Neuronal stem cell (in vitro differentiated cells): ENCODE data around the gene HECW1. TPM values are rescaled to one million over a fixed set of nuclear protein-coding genes. Genes with fewer than 3 reads are reported as not detected.
"Not testable (repeated sequence)": the region's sequence is repeated elsewhere in the genome, so short reads cannot be mapped to it uniquely, and the experiment has no call there.

ENCODE experiments used
- DNase-seq: peaks from one replicate; pipeline ENCODE4 v3.0.0-alpha.2; 2013; ENCODE audit warnings: low spot score
- H2AFZ ChIP-seq: one replicate; pipeline ENCODE4 v1.6.1; 2013; ENCODE audit warnings: mild to moderate bottlenecking, low read length, inconsistent platforms
- H2AK5ac ChIP-seq: 2 replicates; pipeline ENCODE4 v1.6.1; 2013; ENCODE audit warnings: low read depth, mild to moderate bottlenecking, inconsistent platforms, low read length, moderate library complexity, mixed read lengths
- H2BK120ac ChIP-seq: 2 replicates; pipeline ENCODE4 v1.6.1; 2013; ENCODE audit warnings: low read depth, mild to moderate bottlenecking, inconsistent platforms, low read length, moderate library complexity, mixed read lengths
- H2BK12ac ChIP-seq: one replicate; pipeline ENCODE4 v1.6.1; 2013; ENCODE audit warnings: low read length, inconsistent platforms
- H2BK15ac ChIP-seq: 2 replicates; pipeline ENCODE4 v1.6.1; 2013; ENCODE audit warnings: mild to moderate bottlenecking, low read length, inconsistent platforms, mixed read lengths
- H2BK5ac ChIP-seq: one replicate; pipeline ENCODE4 v1.6.1; 2013; ENCODE audit warnings: inconsistent platforms, mild to moderate bottlenecking, low read length, moderate library complexity
- H3K14ac ChIP-seq: one replicate; pipeline ENCODE4 v1.6.1; 2013; ENCODE audit warnings: low read length, inconsistent platforms
- H3K18ac ChIP-seq: 2 replicates; pipeline ENCODE4 v1.6.1; 2013; ENCODE audit warnings: low read length, inconsistent platforms
- H3K23ac ChIP-seq: 2 replicates; pipeline ENCODE4 v1.6.1; 2013; ENCODE audit warnings: low read depth, mild to moderate bottlenecking, mixed read lengths, low read length, inconsistent platforms; ENCODE audit not compliant: poor library complexity
- H3K27ac ChIP-seq: replicated peaks from 3 replicates; pipeline ENCODE4 v1.5.1; 2013; ENCODE audit warnings: low read length, inconsistent platforms
- H3K27me3 ChIP-seq, 3 experiments: 2 replicates each; pipeline ENCODE4 v1.6.1; 2013; ENCODE audit warnings: low read length in 3 of 3, mild to moderate bottlenecking in 2 of 3, inconsistent platforms in 1 of 3, low read depth in 1 of 3, mixed read lengths in 1 of 3, moderate library complexity in 1 of 3; ENCODE audit not compliant: control insufficient read depth in 3 of 3, insufficient read depth in 3 of 3
- H3K36me3 ChIP-seq, 2 donors: replicated peaks in 1 of 2; 2 replicates each; pipeline ENCODE4 v1.6.1; 2013; ENCODE audit warnings: low read length in 2 of 2; ENCODE audit not compliant: control insufficient read depth in 2 of 2, insufficient read depth in 2 of 2
- H3K4ac ChIP-seq: 2 replicates; pipeline ENCODE4 v1.6.1; 2013; ENCODE audit warnings: inconsistent platforms, mild to moderate bottlenecking, low read length, moderate library complexity
- H3K4me1 ChIP-seq, 2 donors: 1 replicate in 1 of 2; 2 replicates in 1 of 2; pipeline ENCODE4 v1.6.1; 2013; ENCODE audit warnings: low read length in 2 of 2, low read depth in 1 of 2; ENCODE audit not compliant: control insufficient read depth in 2 of 2, insufficient read depth in 1 of 2
- H3K4me2 ChIP-seq: one replicate; pipeline ENCODE4 v1.6.1; 2013; ENCODE audit warnings: mild to moderate bottlenecking, low read length, inconsistent platforms; ENCODE audit not compliant: insufficient read depth, poor library complexity, severe bottlenecking
- H3K4me3 ChIP-seq, 2 donors: 2 replicates each; pipeline ENCODE4 v1.5.1; 2013; ENCODE audit warnings: low read length in 2 of 2, mild to moderate bottlenecking in 2 of 2, inconsistent platforms in 1 of 2, moderate library complexity in 1 of 2
- H3K79me1 ChIP-seq: one replicate; pipeline ENCODE4 v1.6.1; 2013; ENCODE audit warnings: low read depth, mild to moderate bottlenecking, inconsistent platforms, low read length, moderate library complexity
- H3K9ac ChIP-seq: one replicate; pipeline ENCODE4 v1.6.1; 2013; ENCODE audit warnings: mild to moderate bottlenecking, low read depth, low read length, inconsistent platforms; ENCODE audit not compliant: poor library complexity
- H3K9me3 ChIP-seq, 2 donors: replicated peaks in 1 of 2; 2 replicates each; pipeline versions ENCODE3 to v1.6.1; 2013; ENCODE audit warnings: low read length in 2 of 2, mild to moderate bottlenecking in 2 of 2, inconsistent platforms in 1 of 2, low read depth in 1 of 2, mixed read lengths in 1 of 2, moderate library complexity in 1 of 2; ENCODE audit not compliant: control insufficient read depth in 2 of 2, insufficient read depth in 1 of 2
- H4K8ac ChIP-seq: one replicate; pipeline ENCODE4 v1.6.1; 2013; ENCODE audit warnings: low read depth, mild to moderate bottlenecking, inconsistent platforms, low read length, moderate library complexity
- H4K91ac ChIP-seq: one replicate; pipeline ENCODE4 v1.6.1; 2013; ENCODE audit warnings: low read length, low read depth, mild to moderate bottlenecking, inconsistent platforms; ENCODE audit not compliant: poor library complexity
- WGBS, 2 donors: extraction: QIAGEN DNeasy Blood & Tissue Kit; methylation state at CpG; one replicate each; pipeline ENCODE4 v1.1.7; 2013; ENCODE audit warnings: missing lambda C conversion rate in 2 of 2, mixed read lengths in 1 of 2; ENCODE audit not compliant: insufficient read length in 2 of 2, insufficient replicate concordance in 1 of 2; ENCODE audit errors: extremely low coverage in 2 of 2; 5-methylcytosine and 5-hydroxymethylcytosine counted together
- polyA plus RNA-seq, 2 experiments: library from polyadenylated mRNA; stranded (reverse); fragments of 200-250 nt; gene quantifications; one replicate each; pipeline ENCODE4 v1.2.3, GENCODE V29; 2013

The HECW1 gene
- polyA plus RNA-seq (2013, experiment 1 of 2), result 0.24 TPM
- polyA plus RNA-seq (2013, experiment 2 of 2), result 0.19 TPM

GRCh38 chr7:43112459-43112940, at the start of gene HECW1:
HECW1 (plus strand) TSS chr7:43112647; CDS start chr7:43243906, 131,259 bp downstream.
- H2AK5ac ChIP-seq, result peak within 1 kb of the TSS; percentile 27
- peak within 1 kb of the TSS; percentile 78 for H3K9ac ChIP-seq
- H3K14ac ChIP-seq, result no peak within 1 kb of the TSS
- no peak within 1 kb of the TSS for H3K27ac ChIP-seq
- H3K4ac ChIP-seq, result no peak within 1 kb of the TSS
- H3K79me1 ChIP-seq, result no peaks in the 10 kb centered on the region
- DNase-seq, result no peak
- peak within 1 kb of the TSS; percentile 76 for H2BK5ac ChIP-seq
- H3K18ac ChIP-seq, result peak within 1 kb of the TSS; percentile 94
- WGBS, 2 donors, result no CpG with 5 or more reads among the region's 46 CpGs
- no peak within 1 kb of the TSS for H4K91ac ChIP-seq
- H3K27me3 ChIP-seq, result peaks cover 3 to 84% (median 24%) of the 10 kb centered on the region in 3 experiments
- peak within 1 kb of the TSS; percentile 25 for H2BK120ac ChIP-seq
- H3K23ac ChIP-seq, result peak within 1 kb of the TSS; percentile 26
- peak within 1 kb of the TSS; percentile 96 for H2AFZ ChIP-seq
- peak within 1 kb of the TSS; percentile 43 to 85 for H3K4me3 ChIP-seq
- peak within 1 kb of the TSS; percentile 3 for H2BK15ac ChIP-seq
- no peaks in the 10 kb centered on the region for H3K9me3 ChIP-seq
- H3K4me2 ChIP-seq, result peak within 1 kb of the TSS; percentile 95
- no peak within 1 kb of the TSS for H2BK12ac ChIP-seq
- no peaks in the 10 kb centered on the region for H3K36me3 ChIP-seq
- no peak within 1 kb of the TSS for H4K8ac ChIP-seq
- H3K4me1 ChIP-seq, result peaks cover 4 to 16% of the 10 kb centered on the region in 2 donors

- no peak overlapping the region for H3K14ac ChIP-seq
- no CpG with 5 or more reads among the region's 7 CpGs for WGBS, 2 donors
- no peak overlapping the region for H3K9ac ChIP-seq
- H4K8ac ChIP-seq, result no peak overlapping the region
- no peaks in the 10 kb centered on the region for H3K9me3 ChIP-seq
- H2AK5ac ChIP-seq, result no peak overlapping the region
- H3K4ac ChIP-seq, result no peak overlapping the region
- no peak overlapping the region for H3K23ac ChIP-seq
- H2BK12ac ChIP-seq, result no peak overlapping the region
- no peaks in the 10 kb centered on the region for H3K79me1 ChIP-seq
- H2BK15ac ChIP-seq, result no peak overlapping the region
- H3K4me1 ChIP-seq, result no peaks in the 10 kb centered on the region
- H3K4me3 ChIP-seq, result no peak overlapping the region
- H2BK5ac ChIP-seq, result no peak overlapping the region
- H3K27ac ChIP-seq, result no peak overlapping the region
- H3K4me2 ChIP-seq, result no peak overlapping the region
- H3K18ac ChIP-seq, result no peak overlapping the region
- no peak overlapping the region for H2AFZ ChIP-seq
- H2BK120ac ChIP-seq, result no peak overlapping the region
- DNase-seq, result peak; percentile 54
- peaks cover 0 to 3% (median 0%) of the 10 kb centered on the region in 3 experiments for H3K27me3 ChIP-seq
- no peak overlapping the region for H4K91ac ChIP-seq
- H3K36me3 ChIP-seq, result no peaks in the 10 kb centered on the region
These were observed 40.8 kb upstream of the HECW1 start for GRCh38 chr7:43071604-43072003.

- no peak overlapping the region for H3K4ac ChIP-seq
- H3K27ac ChIP-seq, result no peak overlapping the region
- H3K18ac ChIP-seq, result no peak overlapping the region
- H2BK5ac ChIP-seq, result no peak overlapping the region
- no peak overlapping the region for H2BK12ac ChIP-seq
- H3K4me3 ChIP-seq, result no peak overlapping the region
- no peak overlapping the region for H3K23ac ChIP-seq
- H4K91ac ChIP-seq, result no peak overlapping the region
- H2BK15ac ChIP-seq, result no peak overlapping the region
- H2AFZ ChIP-seq, result no peak overlapping the region
- WGBS, 2 donors, result no CpG with 5 or more reads among the region's 6 CpGs
- H3K36me3 ChIP-seq, result no peaks in the 10 kb centered on the region
- no peak overlapping the region for H3K9ac ChIP-seq
- no peaks in the 10 kb centered on the region for H3K9me3 ChIP-seq
- H2AK5ac ChIP-seq, result no peak overlapping the region
- DNase-seq, result no peak
- no peaks in the 10 kb centered on the region for H3K27me3 ChIP-seq
- H3K79me1 ChIP-seq, result no peaks in the 10 kb centered on the region
- no peak overlapping the region for H3K4me2 ChIP-seq
- peaks cover 0 to 4% of the 10 kb centered on the region in 2 donors for H3K4me1 ChIP-seq
- H3K14ac ChIP-seq, result no peak overlapping the region
- no peak overlapping the region for H4K8ac ChIP-seq
- H2BK120ac ChIP-seq, result no peak overlapping the region
These were observed 39.9 kb upstream of the HECW1 start for GRCh38 chr7:43072530-43072929.

GRCh38 chr7:43073811-43074210, 38.6 kb upstream of the HECW1 start:
- not testable (repeated sequence) for H3K27me3 ChIP-seq, H3K9me3 ChIP-seq, H2BK5ac ChIP-seq, H2AFZ ChIP-seq, H2BK15ac ChIP-seq, H3K9ac ChIP-seq, H3K23ac ChIP-seq, H3K14ac ChIP-seq, H2BK12ac ChIP-seq, H3K4me2 ChIP-seq, H3K18ac ChIP-seq, DNase-seq, H3K4me3 ChIP-seq, H3K27ac ChIP-seq, H3K36me3 ChIP-seq, H4K91ac ChIP-seq, H3K4me1 ChIP-seq, H4K8ac ChIP-seq, H2AK5ac ChIP-seq, H2BK120ac ChIP-seq, H3K79me1 ChIP-seq, H3K4ac ChIP-seq
- WGBS, 2 donors, result no CpG with 5 or more reads among the region's 4 CpGs
